DND-41 (cell line): ENCODE measurements around the gene ZCRB1.

Experiments used
- EZH2 ChIP-seq: IDR thresholded peaks from 3 replicates; pipeline ENCODE4 v1.6.1; 2012; ENCODE audit warnings: borderline replicate concordance, low read depth, mild to moderate bottlenecking, moderate library complexity, low read length, inconsistent platforms; ENCODE audit not compliant: severe bottlenecking
- TF ChIP-seq, protein P1 (sequence below): IDR thresholded peaks from 2 replicates; pipeline ENCODE4 v1.5.1; 2012; ENCODE audit warnings: borderline replicate concordance, low read length, moderate library complexity, mild to moderate bottlenecking; ENCODE audit not compliant: poor library complexity, severe bottlenecking; ENCODE audit errors: extremely low read depth

GRCh38 chr12:42270596-42270995, 55.3 kb downstream of the ZCRB1 start:
- TF ChIP-seq, protein P1, sequence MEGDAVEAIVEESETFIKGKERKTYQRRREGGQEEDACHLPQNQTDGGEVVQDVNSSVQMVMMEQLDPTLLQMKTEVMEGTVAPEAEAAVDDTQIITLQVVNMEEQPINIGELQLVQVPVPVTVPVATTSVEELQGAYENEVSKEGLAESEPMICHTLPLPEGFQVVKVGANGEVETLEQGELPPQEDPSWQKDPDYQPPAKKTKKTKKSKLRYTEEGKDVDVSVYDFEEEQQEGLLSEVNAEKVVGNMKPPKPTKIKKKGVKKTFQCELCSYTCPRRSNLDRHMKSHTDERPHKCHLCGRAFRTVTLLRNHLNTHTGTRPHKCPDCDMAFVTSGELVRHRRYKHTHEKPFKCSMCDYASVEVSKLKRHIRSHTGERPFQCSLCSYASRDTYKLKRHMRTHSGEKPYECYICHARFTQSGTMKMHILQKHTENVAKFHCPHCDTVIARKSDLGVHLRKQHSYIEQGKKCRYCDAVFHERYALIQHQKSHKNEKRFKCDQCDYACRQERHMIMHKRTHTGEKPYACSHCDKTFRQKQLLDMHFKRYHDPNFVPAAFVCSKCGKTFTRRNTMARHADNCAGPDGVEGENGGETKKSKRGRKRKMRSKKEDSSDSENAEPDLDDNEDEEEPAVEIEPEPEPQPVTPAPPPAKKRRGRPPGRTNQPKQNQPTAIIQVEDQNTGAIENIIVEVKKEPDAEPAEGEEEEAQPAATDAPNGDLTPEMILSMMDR: no peak
- no peak for TF ChIP-seq EZH2
